GM18511 (cell line): Measurements from ENCODE around the gene TMPRSS6.

Source experiments
- ATAC-seq: cut with Tn5 transposase; IDR thresholded peaks from one replicate; pipeline ENCODE4 v1.9.1; 2021; ENCODE audit warnings: mild to moderate bottlenecking, moderate library complexity; ENCODE audit not compliant: unreplicated experiment

The TMPRSS6 gene

DNA sequence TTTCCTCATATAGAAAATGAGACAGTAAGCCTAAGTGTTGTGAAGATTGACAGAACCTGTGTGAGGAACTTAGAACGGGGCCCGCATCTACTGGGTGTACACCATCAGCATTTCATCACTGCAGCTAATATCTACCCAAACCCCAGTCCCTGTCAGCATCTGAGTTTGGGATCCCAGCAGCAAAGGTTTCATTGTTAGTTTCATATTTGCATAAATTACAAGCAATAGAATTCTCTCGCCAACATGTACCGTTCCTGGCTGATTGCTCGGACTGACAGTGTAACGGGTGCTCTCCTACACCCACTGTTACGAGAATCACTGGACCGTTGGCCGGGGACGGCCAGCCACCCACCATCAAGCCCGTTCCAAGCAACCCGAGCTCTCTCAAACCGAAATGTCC lies 10.4 kb upstream of the TMPRSS6 start:
- ATAC-seq, result no peak

DNA sequence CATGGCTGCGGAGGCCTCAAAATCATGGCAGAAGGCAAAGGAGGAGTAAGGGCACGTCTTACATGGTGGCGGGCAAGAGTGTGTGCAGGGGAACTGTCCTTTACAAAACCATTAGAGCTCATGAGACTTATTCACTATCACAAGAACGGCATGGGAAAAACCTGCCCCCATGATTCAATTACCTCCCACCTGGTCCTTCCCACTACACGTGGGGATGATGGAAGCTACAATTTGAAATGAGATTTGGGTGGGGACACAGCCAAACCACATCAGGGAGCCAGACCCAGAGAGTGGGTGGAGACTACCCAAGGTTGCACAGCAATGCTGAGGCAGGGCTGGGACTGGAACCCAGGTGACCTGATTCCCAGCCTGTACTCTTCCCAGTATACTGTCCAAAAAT lies 8.6 kb upstream of the TMPRSS6 start:
- ATAC-seq, result no peak

DNA sequence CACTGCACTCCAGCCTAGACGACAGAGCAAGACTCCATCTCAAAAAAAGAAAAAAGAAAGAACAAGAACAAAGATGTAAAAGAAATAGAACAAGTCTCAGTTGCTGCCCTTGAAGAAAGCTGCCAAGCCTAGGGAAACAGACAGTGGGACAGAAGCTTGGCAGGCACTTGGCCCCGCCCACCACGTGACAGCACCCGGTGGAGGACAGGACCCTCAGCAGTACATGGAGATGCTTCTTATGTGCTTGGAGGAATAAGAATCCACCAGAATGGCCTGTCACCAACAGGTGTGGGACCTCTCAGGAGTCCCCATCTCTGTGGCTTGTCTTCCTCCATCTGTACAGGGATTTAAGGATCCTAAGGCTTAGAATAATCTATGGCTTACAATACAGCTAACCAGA lies 7.6 kb upstream of the TMPRSS6 start:
- ATAC-seq, result no peak

DNA sequence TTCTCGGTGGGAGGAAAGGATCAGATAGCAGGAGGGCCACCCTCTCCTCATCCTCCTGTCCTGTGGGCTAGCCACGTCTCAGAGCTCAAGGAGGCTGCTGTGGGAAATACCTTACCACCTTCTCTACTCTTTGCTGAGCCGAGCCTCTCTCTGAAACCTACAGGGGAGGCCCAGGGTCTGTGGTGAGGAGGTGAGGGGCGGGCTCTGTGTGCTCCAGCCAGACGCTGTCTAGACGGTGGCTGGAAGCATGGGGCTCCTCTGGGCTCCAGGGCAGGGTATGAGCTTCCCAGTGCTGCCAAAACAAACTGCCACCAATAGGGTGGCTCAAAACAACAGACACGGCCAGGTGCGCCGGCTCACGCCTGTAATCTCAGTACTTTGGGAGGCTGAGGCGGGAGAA lies 5.5 kb upstream of the TMPRSS6 start:
- ATAC-seq, result no peak

DNA sequence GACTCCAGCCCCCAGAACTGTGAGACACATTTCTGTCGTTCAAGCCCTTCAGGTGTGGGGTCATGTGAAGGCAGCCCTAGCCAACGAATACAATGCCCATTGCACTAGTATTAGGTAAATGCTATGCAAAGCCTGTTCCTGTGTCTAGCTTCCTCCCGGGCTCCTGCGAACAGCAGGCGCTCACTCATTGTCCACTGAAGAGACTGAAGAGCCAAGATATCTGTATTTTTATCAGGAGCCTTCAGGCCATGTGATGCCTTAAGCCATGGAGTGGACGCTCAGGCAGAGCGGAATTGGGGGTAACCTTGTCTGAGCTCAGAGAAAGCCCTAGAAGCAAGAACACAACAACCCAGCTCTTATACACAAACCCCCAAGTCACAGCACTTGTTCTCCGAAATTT lies 4.2 kb upstream of the TMPRSS6 start:
- ATAC-seq, result no peak

DNA sequence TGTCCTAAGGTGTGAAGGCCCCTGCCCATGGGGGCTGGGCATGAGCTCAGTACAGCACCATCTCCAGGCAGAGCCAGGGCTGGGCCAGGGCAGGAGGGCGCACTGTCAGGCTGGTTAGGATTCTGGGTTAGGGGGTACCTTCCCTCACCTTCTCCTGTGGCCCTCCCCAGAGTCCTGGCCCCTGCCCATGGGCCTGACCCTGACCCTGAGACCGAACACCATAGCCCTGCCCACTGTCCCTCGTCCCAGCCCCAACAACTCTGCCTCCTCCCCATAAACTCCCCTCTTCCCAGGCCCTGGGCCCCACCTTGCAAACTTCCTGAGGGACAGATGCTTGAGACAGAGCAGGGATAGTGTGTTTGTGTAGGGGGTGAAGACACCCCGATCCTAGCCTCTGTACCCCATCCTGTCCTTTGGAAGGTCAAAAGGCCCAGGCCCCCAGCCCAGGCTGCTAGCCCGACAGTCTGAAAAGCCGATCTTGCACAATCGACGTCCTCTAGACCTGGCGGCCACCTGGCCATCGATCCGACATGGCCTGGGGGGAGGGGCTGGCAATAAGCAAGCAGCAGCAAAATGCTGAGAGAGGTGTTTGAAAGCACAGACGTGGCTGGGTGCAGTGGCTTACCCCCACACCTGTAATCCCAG lies 2.7 kb upstream of the TMPRSS6 start:
- ATAC-seq, result no peak

DNA sequence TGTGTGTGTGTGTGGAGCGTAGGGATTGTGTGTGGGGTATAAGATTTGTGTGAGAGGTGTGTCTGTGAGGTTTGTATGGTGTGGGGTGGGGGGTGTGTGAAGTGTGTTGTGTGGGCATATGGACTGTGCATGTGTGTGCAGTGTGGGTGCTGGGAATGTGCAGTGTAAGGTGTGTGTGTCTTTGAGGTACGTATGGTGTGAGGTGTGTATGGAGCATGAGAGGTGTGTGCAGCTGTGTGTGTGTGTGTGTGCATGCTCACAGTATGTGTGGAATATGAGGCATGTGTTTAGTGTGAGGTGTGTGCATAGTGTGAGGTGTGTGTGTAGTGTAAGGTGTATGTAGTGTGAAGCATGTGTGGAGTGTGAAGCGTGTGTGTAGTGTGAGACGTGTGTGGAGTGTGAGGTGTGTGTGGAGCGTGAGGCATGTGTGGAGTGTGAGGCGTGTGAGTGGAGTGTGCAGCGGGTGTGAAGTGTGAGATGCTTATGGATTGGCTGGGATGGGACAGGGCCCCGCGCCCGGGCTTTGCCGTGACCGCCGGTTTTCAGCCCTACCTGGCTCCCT lies 1.7 kb upstream of the TMPRSS6 start:
- no peak for ATAC-seq

DNA sequence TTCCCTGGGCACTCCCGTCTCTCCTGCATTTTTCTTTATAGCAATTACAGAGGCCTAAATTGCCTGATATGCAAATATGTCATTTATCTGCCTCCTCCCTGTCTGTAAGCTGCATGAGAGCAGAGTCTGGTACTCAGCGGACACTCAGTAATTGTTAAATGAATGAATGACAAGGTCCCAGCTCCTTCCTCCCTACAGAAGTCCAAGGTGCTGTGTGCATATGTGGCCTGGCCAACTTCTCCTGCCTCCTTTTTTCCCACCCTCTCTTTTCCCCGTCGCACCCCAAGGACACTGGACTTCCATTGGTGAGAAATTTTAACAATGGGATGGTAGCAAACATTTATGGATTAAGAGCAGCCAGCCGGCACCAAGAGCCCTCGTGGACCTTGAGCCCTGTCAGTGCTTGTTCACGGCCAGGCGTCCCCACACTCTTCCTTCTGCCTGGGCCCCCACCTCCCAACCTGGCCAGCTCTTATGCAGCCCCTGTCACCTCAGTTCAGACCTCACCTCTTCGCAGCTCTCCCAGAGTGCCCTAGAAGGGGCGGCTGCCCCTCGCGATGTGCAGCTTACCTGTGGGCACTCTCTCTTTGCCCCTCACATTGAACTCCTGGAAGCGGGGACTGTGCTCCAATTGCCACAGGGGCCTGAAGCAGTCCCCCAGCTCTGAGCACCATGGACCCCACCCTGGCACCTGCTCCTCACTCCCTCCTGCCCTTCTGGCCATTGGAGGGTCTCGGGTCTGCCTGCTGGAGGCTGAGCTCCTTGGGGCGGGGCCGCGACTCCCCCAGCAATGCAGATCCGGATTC lies 1.5 kb downstream of the TMPRSS6 start:
- no peak for ATAC-seq

DNA sequence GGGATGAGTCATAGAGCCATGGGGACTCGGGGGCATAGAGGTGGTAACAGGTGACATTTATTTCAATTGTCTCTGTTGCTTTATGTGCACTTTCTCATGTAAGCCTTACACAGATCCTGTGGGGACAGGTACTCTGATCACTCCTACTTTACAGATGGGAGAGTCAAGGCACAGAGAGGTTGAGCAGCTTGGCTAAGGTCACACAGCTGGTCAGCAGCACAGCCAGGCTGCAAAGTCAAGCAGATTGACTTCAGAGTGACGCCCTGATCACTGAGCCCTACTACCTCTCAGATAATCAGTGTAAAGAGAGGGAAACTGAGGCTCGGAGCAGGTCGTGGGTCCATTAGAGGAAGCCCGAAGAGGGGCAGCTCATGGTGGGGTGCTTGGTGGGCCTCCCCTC lies 3.5 kb downstream of the TMPRSS6 start:
- no peak for ATAC-seq

DNA sequence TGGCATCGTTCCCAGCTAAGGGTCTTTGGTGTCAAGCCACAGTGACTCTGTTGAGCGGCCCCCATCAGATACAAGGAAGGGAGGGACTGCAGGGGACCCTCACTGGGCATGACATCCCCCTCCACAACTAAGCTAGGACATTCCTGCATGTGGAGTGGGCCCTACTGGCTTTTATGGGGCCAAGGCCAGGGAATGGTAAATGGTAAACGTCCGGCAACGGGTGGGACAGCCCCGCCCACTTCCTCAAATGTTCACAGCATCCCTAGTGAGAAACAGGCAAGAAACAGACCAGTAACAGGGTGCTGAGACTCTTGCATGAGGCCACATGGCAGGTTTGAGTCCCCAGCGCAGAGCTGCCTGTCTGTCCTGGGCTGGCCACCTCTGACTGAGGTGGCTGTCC lies 4.4 kb downstream of the TMPRSS6 start:
- no peak for ATAC-seq

DNA sequence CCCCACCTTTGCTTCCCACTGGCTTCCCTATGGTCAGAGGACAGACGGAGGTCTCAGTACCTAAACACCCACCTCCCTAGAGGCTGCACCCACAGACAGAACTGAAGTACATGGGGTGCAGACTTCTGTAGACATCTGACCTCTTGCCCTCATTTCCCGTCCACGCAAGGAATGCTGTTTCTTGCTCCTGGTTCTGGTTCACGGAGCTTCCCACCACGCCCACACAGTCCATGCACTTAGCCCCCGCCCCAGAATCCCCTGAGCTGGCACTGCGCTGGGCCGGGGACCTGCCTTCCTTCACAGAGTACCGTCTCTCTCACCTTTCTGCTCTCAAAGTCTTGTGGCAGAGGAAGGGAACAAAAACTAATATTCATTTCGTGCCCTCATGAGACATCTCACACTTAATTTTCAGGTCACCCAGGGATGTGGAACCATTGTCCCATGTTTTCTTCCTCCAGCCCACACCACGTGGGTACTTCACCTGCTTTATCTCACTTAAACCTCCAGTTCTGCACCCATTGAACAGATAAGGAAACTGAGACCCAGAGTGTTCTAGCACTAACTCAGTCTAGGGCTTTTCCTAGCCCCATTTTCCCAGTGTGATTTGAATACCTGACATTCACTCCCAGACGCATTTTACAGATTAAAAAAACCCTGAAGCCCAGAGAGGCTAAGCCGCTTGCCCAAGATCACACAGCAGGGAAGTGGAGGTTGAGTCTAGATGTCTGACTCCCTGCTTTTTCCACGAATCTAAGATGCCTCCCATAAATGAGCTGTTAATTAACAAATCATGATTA lies 5.7 kb downstream of the TMPRSS6 start:
- ATAC-seq, result no peak

DNA sequence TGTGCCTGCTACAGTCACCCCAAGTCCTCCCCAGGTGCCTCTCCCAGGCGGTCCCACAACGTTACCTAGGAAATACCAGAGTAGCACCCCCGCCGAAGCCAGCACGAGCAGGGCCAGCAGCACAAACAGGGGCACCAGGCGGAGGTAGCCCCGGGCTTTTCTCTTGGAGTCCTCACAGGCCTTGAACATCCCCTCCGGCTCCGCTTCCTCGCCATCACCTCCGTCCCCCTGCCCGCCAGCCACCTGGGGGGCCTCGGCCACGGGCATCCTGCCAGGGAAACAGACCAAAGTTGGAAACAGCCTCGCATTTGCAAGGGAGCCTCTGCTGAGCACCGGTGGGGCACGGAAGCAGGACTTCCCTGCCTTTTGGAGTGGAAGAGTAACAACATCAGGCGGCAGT lies 6.4 kb downstream of the TMPRSS6 start:
- no peak for ATAC-seq

DNA sequence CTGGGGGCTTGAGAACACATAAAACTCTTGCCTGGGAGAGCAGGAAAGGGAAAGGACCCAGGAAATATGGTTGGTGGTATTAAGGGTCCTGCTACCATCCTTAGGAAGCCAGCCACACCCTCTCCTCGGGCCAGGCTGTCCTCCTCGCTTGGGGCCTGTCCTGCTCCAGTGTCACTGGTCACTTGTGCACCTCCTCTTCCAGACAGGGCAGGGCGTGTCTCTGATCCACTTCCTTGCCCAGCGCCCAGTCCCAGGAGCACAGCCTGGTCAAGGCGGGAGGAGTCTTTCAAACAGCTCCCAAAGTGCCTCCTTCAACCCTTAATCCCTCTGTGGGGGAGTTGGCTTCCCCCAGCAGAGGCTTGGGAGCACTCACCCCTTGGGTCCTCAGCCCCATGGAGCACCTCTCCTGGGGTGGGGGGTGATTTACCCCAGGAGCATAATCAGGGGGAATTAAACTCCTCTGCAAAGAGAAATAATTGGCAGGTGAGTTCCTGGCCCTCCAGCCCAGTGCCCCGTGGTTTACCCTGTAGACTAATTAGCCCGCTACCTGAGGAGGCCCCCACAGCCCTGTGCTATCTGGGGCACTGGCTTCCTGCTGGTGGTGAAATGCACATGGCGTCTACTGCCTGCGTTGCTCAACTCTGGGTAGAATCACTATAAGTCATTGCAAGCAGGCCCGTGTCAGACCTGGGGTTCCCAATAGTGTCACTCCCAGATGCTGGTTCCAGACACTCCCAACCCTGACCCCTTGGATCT lies 8.0 kb downstream of the TMPRSS6 start:
- ATAC-seq, result no peak

DNA sequence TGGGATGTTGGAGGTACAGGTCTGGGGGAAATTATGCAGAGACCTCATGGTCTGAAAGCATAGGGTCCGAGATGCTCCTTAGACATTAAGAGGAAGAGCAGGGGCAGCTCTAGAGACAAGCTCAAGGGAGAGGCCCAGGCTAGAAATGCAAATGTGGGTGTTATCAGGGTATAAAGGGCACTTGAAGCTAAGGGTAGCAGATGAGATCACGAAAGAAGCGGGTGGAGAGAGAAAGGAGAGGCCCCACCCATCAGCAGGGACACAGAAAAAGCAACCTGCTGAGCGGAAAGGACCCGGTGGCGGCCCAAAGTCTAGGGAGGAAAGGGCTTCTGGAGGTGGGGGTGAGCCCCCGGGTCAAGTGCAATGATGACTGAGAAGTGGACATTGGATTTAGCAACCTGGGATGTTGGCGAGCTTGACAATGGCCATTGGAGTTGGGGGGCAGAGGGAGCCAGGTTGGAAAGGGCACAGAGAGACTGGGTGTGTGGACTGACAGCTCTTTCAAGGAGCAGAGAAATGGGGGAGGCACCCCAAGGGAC lies 8.9 kb downstream of the TMPRSS6 start:
- no peak for ATAC-seq

DNA sequence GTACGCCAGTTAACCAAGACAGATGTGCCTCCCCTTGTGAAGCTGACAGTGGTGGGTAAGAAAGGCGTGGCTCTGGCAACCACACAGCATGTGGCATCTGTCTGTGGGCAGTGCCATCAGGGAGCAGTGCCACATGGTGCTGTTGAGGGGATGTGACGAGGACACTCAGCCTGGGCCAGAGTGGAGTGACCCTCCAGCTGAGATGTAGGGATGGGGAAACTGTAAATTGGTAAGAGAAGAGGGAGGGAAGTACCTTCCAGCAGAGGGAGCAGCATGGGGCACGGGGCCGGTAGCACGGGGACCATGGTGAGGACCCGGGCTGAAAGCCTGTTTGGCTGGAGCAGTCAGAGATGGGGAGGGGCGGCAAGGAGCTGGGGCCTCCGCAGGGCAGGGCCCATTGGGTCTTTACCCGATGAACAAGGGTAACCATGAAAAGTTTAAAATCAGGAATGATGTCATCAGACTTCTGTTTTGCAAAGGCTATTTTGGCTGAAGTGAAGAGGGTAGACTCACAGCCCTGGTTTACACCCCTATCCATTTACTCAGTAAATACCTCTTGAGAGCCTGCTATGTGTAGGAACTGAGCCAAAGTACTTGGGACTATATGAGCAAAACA lies 10.4 kb downstream of the TMPRSS6 start:
- ATAC-seq, result no peak

DNA sequence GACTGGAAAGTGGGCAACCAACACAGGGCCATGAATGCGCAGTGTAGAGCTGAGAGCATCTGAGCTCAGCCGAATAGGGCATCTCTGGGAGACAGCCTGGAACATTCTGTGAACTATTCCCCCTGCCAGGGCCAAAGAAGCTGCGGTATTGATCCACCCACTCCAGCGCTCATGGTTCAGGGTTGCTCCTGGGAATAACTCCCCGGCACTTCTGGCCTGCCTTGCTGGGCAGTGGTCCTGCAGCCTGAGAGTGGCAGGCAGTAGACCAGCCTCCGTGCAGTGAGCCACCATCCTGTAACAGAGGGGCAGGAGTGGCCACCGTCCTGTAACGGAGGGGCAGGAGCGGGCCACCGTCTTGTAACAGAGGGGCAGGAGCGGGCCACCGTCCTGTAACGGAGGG lies 12.2 kb downstream of the TMPRSS6 start:
- no peak for ATAC-seq

DNA sequence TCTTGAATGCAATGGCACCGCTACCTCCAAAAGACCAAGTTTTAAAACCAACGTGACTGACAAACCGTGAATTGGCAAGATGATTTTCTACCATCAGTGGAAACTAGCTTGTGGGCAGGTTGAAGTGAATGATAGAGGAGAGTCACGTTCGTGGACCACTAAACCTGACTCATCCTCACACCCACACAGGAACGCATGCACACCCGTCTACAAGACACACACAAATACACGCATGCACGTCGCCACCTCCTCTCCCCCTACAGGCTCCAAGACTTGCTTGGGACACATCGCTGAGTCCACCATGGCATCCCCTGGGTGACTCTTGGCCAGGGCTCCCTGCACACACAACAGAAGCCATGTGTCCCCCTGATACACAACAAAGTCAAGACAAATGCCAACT lies 14.4 kb downstream of the TMPRSS6 start:
- no peak for ATAC-seq

DNA sequence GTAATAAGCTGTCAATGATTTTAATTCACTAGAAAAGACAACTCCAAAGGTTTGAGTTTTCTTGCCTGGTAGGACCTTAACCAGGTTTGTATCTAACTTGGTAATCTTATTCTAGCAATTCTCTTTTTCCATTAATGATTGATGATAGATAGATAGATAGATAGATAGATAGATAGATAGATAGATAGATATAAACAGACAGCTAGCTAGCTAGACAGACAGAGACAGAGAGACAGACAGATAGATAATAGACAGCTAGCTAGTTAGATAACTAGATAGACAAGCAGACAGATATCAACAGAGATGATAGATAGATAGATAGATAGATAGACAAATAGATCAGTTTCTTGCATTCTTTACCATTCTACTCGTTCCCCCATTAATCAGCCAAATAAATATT lies 15.3 kb downstream of the TMPRSS6 start:
- no peak for ATAC-seq

DNA sequence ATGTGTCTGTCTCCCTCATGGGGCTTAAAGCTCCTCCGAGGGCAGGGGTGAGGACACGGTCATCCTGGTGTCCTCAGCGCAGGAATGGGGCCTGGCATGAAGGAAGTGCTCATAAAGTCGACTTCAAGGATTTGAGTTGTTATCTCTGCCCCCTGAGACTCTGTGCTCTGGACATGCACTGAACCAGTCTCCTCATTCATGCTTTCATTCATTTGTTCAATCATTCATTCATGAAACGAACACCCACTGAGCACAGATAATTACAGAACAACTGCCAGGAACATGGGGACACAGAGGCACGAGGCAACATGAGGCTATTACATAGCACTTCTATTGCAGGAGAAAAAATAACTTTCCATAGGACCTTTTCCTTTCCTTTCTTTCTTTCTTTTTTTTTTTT lies 16.5 kb downstream of the TMPRSS6 start:
- no peak for ATAC-seq

DNA sequence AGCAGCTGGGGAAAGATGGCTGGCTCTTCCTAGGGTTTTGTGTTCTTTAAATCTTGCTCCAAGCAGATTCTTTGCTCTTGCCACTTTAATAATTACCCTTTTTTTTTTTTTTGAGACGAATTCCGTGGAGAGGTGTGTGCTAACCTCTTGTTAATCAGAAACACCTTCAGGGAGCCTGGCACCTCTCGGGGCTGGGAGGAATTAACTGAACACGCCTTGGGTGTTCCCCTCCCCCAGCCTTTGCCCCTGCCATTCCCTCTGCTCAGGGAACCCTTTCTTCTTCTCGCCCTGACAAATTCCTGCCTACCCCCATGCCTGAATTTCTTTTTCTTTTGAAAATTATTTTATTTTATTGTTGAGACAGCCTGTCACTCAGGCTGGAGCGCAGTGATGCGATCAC lies 17.5 kb downstream of the TMPRSS6 start:
- no peak for ATAC-seq
